HG03135 (cell line): Measurements from ENCODE around the gene KIF22.
"Not testable (repeated sequence)": the region's sequence is repeated elsewhere in the genome, so short reads cannot be mapped to it uniquely, and the experiment has no call there.

Experiments
- ATAC-seq: cut with Tn5 transposase; IDR thresholded peaks from one replicate; pipeline ENCODE4 v1.9.1; 2021; ENCODE audit warnings: mild to moderate bottlenecking, moderate library complexity; ENCODE audit not compliant: unreplicated experiment

KIF22 gene

GRCh38 chr16:29793153-29793552 is 2.6 kb downstream of the KIF22 start:
- not testable (repeated sequence) for ATAC-seq

- ATAC-seq = no peak
Observed at GRCh38 chr16:29794231-29794710, 3.7 kb downstream of the KIF22 start.

- no peak for ATAC-seq
Observed at GRCh38 chr16:29802416-29802935, 11.9 kb downstream of the KIF22 start.

- no peak for ATAC-seq
Observed at GRCh38 chr16:29804020-29804419, 13.5 kb downstream of the KIF22 start.

- ATAC-seq = no peak
Observed at GRCh38 chr16:29804455-29805231, 14.1 kb downstream of the KIF22 start.

- peak; percentile 60 for ATAC-seq
Observed at GRCh38 chr16:29805232-29806098, 14.9 kb downstream of the KIF22 start.

- no peak for ATAC-seq
Observed at GRCh38 chr16:29806099-29806579, 15.6 kb downstream of the KIF22 start, which contains the start of gene MAZ. Gene MAZ (plus strand): TSS chr16:29806529. CDS start chr16:29806702, 173 bp downstream.

GRCh38 chr16:29806641-29807425 is 16.3 kb downstream of the KIF22 start:
- no peak for ATAC-seq

- ATAC-seq = no peak
Observed at GRCh38 chr16:29807426-29808218, 17.1 kb downstream of the KIF22 start.

DNA sequence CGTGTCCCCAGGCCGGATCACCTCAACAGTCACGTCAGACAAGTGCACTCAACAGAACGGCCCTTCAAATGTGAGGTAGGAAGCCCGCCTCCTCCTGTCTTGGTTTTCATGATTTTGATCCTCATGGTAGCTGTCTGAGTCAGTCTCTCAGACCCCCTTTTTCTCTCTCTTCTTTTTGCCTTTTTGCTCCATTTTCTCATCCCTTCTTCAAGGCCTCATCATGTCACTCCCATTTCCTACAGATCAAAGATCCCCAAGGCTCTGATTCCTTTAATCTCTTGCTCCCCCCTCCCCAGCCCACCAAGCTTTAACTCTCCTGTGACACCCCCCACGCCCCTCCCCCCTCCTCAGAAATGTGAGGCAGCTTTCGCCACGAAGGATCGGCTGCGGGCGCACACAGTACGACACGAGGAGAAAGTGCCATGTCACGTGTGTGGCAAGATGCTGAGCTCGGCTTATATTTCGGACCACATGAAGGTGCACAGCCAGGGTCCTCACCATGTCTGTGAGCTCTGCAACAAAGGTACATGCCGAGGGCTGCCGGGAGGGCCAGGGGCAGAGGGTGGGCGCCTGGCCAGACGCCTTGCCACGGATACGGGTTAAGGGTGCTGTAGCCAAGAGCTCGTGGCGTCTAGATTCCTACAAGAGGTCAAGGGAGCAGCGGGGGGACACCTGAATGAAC is 17.8 kb downstream of the KIF22 start:
- no peak for ATAC-seq

- ATAC-seq = no peak
Observed at GRCh38 chr16:29809031-29809747, 18.6 kb downstream of the KIF22 start.

DNA sequence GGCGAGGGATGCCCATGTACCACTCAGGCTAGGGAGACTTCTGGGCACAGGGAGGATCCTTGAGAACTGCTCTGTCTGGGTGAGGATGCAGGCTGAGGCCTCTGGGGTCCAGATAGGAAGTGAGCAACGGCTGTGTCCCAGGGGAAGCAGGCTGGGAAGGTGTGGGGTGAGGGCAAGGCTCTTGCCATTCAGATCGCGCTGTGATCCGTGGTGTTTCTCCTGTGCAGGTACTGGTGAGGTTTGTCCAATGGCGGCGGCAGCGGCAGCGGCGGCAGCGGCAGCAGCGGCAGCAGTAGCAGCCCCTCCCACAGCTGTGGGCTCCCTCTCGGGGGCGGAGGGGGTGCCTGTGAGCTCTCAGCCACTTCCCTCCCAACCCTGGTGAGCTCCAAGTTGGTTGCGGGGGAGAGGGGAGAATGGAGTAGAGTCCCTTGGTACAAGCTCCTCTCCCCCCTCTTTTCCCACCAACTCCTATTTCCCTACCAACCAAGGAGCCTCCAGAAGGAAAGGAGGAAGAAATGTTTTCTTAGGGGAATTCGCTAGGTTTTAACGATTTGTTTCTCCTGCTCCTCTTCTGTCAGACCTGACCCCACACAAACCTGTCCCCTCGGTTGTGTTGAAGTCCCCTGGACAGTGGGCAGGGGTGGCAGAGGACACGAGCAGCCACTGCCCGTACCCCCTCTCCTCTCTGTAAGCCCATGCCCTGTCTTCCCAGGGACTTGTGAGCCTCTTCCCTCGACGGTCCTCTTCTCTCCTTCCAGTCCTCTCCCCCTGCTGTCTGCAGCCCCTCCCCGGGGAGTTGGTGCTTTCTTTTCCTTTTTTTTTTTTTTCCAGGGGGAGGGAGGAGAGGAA is 19.5 kb downstream of the KIF22 start:
- ATAC-seq = no peak

GRCh38 chr16:29810699-29811169 is 20.2 kb downstream of the KIF22 start:
- no peak for ATAC-seq

DNA sequence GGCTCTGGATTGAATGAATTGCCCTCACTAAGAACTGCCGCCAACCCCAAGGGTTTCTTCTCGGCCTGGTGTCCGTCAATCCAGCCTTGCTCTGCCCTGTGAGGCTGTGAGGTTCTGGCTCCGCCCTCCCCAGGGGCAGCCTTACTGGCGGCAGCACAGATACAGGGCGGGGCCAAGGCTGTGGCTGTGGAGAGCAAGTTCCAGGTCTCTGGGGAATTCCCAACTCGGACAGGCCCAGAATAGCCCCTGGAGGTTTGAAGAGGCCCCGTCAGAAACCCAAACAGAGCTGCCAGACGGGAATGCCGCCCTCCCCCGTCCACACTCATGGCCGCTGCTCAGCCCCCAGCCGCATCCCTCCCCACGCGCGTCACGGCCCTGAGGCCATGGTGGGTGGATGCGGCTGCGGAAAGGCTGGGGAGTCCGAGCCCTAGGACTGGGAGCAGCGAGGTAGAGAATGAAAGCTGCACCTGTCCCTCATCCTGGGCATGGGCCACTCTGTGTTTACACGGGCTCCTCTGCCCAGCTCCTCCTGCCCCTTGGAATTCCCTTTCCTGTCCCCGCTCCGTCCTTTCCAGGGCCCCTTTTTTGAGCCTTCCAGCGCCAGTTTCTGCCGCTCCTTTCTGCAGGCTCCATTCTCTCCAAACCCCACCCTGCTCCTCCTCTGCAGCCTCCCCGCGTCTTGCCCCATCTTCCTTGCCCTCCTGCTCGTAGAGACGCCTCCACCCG is 20.8 kb downstream of the KIF22 start:
- no peak for ATAC-seq

- no peak for ATAC-seq
Observed at GRCh38 chr16:29811896-29812665, 21.5 kb downstream of the KIF22 start, which contains the start of gene PRRT2. Gene PRRT2 (plus strand): TSS chr16:29812193. CDS start chr16:29813055, 862 bp downstream.
